Endothelial cell of umbilical vein (primary cell): Measurements from ENCODE around the gene BABAM2.

Experiments used
- FOS ChIP-seq: IDR thresholded peaks from 2 replicates; pipeline ENCODE4 v1.6.1; 2011; ENCODE audit warnings: mild to moderate bottlenecking, low read length, moderate library complexity, borderline replicate concordance; ENCODE audit not compliant: insufficient read depth
- TF ChIP-seq, protein P1 (sequence below), 2 donors: IDR thresholded peaks; 1 replicate in 1 of 2; 2 replicates in 1 of 2; pipeline ENCODE4 v1.5.1; 2011; ENCODE audit warnings: low read length in 2 of 2, mild to moderate bottlenecking in 2 of 2, moderate library complexity in 2 of 2, control low read depth in 1 of 2, inconsistent platforms in 1 of 2, low read depth in 1 of 2; ENCODE audit not compliant: insufficient read depth in 1 of 2; ENCODE audit errors: extremely low read depth in 1 of 2

DNA sequence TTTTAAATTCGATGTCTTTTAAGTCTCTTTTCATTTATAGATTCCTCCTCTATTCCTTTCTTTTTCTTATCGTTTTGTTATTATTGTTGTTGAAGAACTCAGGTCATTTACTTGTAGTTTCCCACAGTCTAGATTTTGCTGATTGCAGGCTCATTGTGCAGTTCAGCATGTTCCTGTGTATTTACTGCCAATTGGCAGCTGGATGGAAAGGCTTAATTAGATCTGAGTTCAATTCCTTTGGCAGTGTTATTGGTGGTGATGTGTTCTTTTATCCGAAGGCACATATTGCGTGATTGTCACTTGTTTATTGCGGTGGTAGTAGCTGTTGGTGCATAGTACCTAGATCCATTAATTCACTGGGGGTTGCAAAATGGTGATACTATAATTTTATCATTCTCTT is 180.7 kb downstream of the BABAM2 start:
- no peak for TF ChIP-seq FOS
- TF ChIP-seq, protein P1, sequence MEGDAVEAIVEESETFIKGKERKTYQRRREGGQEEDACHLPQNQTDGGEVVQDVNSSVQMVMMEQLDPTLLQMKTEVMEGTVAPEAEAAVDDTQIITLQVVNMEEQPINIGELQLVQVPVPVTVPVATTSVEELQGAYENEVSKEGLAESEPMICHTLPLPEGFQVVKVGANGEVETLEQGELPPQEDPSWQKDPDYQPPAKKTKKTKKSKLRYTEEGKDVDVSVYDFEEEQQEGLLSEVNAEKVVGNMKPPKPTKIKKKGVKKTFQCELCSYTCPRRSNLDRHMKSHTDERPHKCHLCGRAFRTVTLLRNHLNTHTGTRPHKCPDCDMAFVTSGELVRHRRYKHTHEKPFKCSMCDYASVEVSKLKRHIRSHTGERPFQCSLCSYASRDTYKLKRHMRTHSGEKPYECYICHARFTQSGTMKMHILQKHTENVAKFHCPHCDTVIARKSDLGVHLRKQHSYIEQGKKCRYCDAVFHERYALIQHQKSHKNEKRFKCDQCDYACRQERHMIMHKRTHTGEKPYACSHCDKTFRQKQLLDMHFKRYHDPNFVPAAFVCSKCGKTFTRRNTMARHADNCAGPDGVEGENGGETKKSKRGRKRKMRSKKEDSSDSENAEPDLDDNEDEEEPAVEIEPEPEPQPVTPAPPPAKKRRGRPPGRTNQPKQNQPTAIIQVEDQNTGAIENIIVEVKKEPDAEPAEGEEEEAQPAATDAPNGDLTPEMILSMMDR (IDR thresholded peaks at IDR 0.05; ENCODE audit: extremely low read depth in 1 of 2, insufficient read depth in 1 of 2, low read depth in 1 of 2, low read length in 2 of 2) = no peak
